ENCODE data around the gene ABHD12.
"Not testable (repeated sequence)": the region's sequence is repeated elsewhere in the genome, so short reads cannot be mapped to it uniquely, and the experiment has no call there.

Gene ABHD12

DNA sequence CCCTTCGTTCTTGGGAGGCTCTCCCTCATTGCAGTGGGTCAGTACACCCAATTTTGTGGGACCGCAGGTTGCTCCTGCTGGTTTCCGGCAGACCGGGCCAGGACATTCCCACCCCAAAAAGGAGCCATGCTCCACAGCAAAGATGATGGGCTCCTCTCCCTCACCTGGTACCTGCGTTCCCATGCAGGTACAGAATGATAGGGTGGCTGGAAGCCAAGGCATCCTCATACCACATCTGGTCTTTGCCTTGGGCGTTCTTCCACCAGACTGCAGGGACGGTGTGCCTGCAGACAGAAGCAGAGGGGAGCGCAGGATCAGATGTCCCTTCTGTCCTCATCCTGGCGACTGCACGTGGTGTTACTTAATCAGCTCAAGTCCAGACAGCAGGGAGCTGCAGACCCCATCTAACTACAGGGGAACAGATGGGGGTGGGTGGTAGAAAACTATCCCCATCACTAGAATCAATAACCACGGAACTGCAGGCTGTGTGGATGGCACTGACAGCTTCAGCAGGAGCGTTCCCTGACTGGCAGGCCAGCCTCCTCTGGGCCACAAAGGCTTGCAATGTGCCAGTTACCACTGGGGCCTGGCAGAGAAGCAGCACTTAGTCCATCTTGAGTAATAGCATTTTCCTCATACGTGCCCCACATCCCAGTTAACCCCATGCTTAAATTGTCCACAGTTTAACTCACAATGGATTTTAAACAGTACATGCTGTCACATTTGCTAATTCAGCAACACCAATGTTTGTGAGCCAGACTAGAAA is 70.4 kb downstream of the ABHD12 start:
- DNase-seq, result no peak

DNA sequence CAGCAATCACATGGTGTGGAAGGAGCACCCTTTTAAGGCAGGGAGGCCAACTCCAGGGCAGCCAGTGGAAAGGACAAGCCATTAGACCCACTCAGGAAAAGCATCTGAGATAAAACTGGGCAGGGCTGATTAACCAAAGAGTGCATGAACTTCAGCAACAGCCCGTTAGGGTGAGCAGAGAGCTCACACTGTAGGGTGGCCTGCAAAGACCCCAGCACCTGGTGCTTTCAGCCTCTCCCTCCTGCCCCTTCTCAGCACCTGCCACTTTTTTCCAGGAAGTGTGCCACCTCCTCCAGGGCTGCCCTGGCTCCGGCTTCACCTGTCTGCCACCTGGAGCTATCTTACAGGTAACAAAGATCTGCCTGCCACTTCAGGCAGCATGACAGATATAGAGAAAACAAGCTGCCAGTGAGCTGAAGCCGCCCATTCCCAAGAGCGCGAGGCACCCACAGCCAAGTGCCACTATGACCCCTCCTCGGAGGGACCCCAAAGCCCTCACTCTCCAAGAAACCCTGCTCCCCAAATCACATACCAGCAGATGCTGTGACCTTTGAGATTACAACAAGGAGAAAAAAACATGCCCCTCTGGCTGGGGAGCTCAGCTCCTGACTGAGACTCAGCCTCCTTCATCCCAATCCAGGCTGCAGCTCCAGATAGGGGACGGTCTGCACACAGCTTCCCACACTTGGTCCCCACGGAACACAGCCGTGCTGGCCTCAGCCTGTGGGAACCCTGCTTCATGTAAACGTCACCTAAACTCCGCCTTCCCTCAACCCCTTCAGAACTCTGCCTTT is 71.2 kb downstream of the ABHD12 start:
- DNase-seq, result no peak

DNA sequence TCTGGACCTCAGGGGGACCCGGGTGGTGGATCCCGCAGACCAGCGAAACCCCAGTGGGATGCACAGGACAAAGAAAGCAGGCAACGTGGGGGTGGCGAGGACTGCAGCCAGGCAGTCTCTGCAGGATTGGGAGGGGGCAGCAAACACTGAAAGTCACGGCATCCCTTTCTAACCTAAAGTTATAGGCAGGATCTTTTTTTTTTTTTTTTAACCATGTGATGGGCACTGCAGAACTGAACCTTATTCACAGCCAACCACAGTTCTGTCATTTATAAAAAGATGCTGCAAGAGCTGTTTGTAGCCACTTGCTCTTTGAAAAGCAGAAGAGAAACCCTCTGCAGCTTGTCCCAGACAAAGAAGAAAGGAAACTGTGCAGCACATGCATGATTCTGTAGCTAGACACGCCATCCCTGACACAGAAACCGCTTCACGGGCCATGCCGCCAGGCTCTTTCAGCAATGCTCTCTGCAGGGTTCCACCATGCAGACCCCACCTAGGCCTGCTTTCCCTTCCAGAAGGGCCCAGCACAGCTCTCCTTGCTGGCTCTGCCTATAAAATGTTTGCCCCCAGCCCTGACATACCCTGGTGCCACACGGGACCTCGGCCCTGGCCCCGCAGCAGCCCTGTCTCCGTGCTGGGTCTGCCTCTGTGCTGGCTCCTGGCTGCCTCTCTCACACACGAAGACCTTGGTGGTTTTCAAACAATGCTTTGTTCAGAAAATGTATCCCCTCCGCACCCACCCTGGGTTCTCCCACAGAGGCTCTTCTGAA is 72.0 kb downstream of the ABHD12 start:
- no peak for DNase-seq

DNA sequence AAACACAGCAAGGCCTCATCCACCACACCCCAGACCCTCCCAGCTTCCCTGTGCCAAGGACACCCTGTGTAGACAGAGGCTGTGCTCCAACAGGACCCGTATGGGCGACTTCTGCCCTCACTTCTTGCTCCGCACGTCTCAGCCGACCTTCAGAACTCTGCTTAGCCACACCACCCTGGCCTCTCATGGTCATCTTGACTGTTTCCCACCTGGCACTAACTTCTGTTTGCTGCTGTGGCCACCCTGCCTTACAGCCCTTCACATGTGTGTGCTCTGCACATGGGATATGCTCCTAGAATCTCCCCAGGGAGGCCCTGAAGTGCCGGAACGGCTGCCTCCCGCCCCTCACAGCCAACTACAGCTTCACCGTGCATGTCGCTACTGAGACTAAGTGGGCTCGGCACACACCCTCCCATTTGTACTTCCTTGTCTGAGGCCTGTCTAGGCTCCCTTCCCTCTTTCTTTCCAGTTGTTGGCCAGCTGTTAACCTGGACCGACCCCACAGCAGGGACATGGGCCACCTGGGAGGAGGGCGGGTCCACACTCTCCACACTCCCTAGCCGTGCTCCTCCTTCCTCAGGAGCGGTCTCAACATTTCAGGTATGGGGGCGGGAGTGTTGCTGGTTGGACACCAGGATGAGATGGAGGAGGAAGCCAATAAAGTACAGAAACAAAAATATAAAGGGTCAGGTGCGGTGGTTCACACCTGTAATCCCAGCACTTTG is 73.1 kb downstream of the ABHD12 start:
- no peak for DNase-seq

DNA sequence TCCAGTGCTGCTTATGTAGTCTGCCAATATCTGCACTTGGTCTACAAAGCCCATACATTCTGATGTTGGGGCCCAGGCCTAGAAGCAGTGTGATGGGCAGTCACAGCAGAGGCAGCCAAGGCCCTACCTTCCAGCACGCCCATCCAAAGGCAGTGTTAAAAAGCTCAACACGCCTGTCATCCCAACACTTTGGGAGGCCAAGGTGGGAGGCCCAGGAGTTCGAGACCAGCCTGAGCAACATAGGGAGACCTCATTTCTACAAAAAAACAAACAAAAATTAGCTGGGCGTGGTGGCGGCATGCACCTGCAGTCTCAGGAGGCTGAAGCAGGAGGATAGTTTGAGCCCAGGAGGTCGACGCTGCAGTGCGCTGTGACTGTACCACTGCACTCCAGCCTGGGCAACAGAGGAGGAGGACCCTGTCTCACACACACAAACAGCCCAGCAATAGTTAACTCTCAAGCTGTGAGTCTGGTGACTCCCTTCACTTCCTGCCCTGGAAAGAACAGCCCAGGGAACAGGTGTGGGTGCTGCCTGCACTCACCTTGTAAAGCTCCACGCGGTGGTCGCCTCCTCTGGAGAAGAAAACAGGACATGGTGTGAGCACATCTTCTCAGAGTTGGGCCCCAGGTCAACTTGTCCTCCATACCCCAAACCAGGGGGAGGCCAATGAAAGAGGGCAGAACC is 74.0 kb downstream of the ABHD12 start:
- DNase-seq, result no peak

DNA sequence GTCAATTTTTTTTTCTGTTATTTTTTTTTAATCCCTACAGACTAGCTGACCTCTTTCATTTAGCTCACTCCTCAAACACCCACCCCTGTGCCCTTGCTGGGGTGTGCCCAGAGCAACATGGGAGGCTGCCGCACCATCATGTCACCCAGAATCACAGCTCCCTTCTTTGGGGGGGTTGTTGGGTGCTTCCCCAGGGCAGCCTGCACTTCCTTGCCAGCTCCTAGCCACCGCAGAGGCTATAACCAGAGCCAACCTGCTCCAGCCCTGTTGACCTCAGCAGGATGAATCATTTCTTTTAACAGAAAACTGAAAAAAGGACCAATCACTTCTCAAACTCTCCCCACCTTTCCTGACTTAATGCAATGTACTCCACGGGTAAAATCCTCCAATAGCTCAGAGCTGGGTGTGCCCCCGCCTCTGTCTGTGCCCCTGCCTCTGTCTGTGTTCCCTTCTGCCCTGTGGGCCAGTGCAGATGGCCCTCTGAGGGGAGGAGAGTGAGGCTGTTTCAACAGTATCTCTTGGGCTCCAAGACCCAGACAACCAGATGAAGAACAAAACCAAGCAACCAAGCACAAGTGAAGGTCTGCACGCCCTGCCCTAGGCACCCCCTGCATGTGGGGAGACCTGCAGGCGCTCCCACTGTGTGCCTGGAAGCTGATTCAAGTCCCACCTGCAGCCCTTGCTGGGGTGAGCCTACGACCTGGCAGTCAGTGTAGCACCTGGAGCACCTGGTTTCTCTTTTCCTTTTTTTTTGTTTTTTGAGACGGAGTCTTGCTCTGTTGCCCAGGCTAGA is 75.0 kb downstream of the ABHD12 start:
- DNase-seq, result no peak

GRCh38 chr20:25314497-25315417 is 75.9 kb downstream of the ABHD12 start:
- no peak for DNase-seq

GRCh38 chr20:25313593-25313992 is 77.0 kb downstream of the ABHD12 start:
- DNase-seq, result no peak

DNA sequence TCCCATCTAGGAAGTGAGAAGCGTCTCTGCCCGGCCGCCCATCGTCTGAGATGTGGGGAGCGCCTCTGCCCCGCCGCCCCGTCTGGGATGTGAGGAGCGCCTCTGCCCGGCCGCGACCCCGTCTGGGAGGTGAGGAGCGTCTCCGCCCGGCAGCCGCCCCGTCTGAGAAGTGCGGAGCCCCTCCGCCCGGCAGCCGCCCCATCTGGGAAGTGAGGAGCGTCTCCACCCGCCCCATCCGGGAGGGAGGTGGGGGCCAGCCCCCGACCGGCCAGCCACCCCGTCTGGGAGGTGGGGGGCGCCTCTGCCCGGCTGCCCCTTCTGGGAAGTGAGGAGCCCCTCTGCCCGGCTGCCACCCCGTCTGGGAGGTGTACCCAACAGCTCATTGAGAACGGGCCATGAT is 77.9 kb downstream of the ABHD12 start:
- DNase-seq, result not testable (repeated sequence)

DNA sequence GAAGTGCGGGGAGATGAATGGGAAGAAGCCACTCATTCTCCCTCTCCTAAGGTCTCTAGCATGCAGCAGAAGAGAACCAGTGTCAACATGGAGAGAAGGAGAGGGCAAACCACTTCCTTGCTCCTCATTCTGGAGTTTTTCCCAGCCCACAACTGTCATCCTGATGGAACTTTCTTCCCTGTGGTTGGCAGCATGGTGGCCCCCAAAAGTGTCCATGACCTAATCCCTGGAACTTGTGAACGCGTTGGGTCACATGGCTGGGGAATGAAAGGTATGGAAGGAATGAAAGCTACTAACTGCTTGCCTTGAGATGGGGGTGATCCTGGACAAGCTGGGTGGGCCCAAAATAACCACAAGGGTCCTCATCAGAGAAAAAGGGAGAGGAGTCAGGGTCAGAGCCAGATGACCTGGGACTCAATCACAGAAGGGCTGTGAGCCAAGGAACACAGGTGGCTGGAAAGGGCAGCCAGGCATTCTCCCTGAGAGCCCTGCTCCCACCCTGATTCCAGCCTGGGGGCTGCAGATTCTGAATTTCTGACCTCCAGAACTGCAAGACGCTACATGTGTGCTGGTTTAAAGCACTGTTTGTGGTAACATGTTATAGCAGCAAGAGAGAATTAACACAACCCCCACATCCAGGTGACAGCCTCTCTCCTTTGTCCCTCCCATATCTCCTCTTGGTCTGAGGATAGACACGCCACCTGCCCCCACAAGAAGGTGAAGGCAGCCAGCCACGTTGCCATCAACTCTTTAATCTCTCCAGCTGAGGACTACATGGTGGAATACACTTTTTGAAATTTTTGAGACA is 79.5 kb downstream of the ABHD12 start:
- no peak for DNase-seq

GRCh38 chr20:25310268-25310920 is 80.2 kb downstream of the ABHD12 start:
- DNase-seq, result peak; percentile 19

GRCh38 chr20:25309395-25310267 is 81.0 kb downstream of the ABHD12 start:
- DNase-seq, result peak; percentile 19

GRCh38 chr20:25308671-25309394 is 81.8 kb downstream of the ABHD12 start:
- no peak for DNase-seq

- DNase-seq, result no peak
These were observed 82.5 kb downstream of the ABHD12 start for GRCh38 chr20:25308083-25308491.

DNA sequence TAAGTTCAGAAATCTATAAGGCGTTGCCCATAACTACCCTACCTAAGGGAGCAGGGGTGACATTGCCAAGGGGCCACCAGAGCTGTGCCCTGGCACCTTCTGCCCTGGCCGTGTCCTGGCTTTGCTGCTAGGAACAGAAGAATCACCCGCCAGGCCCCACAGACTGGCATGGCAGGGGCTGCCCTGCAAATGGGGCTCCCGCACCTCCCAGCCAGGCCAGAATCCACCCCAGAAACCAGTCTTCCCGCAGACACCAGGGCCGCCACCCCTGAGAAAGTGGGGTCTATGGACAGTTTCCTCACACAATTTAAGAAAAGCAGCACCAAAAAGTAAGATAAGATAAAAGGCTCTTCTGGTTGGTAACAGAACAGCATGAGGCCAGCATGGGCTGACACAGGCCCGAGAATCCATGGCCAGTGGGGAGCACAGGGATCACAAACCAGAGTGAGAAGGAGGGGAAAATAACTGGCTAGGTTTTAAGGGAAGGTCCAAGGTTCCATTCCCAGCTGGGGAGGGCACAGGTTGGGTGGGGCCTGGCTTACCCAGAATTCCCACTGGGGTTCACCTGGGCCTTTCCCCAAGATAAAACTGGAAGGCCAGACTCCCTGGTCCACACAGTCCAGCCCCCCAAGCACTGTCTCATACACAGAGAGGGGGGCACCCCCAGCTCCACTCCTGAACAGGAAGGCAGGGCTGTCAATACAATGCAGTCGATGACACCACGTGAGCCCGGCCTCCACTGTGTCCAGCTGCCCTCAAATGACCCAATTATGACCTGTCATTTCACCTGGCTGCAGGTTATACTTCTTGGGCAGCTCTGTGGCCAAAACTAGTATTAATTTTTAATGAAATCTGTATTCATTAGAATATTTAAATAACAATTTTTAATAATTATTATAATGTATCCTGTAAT is 83.4 kb downstream of the ABHD12 start:
- no peak for DNase-seq

GRCh38 chr20:25304025-25304549 is 86.5 kb downstream of the ABHD12 start:
- no peak for DNase-seq

All from NCI-H526 treated with DMSO at 0.1 percent for 48 hours (cell line).